Measurements from ENCODE around the gene LRRC1. TPM values are rescaled to one million over a fixed set of nuclear protein-coding genes. Genes with fewer than 3 reads are reported as not detected.

LRRC1 gene
- total and polyA plus RNA-seq, 4 donors = 0.36 to 6.4 (median 0.94) TPM

DNA sequence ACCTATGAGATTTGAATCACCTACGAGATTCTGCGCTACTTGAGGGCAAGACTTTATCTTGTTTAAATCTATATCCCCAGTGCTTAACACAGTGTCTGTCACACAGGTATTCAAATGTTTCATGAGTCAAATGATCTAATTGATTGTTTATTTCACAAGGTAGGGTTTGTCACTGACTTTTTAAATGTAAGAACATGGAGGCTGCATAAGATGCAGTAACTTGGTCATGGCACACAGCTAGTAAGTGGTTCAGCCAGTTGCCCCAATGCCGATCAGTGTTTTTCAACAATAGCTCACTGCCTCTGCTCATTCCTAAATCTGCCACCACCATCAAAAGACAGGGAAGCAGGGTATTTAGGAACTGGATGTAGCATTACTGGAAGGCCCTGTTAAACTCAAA lies 42.4 kb upstream of the LRRC1 start:
- no peaks in the 10 kb centered on the region for H3K9me3 ChIP-seq (ENCODE audit: control insufficient read depth in 4 of 4, low read length in 3 of 4)
- H3K27ac ChIP-seq (ENCODE audit: low read depth in 1 of 2, low read length in 2 of 2) = no peak overlapping the region
- H3K4me3 ChIP-seq (ENCODE audit: low read depth in 1 of 3, low read length in 3 of 3) = no peak overlapping the region
- TF ChIP-seq RXRA (IDR thresholded peaks at IDR 0.05) = no peak
- no peaks in the 10 kb centered on the region for H3K27me3 ChIP-seq (ENCODE audit: control insufficient read depth in 4 of 4, insufficient read depth in 4 of 4, low read length in 3 of 4)
- DNase-seq (ENCODE audit: low spot score) = no peak
- no peaks in the 10 kb centered on the region for H3K36me3 ChIP-seq (ENCODE audit: control insufficient read depth in 4 of 4, insufficient read depth in 3 of 4, low read depth in 1 of 4, low read length in 3 of 4)
- 98% methylated on average over 3 of the region's 3 CpGs for WGBS
- no peak overlapping the region for H3K9ac ChIP-seq (ENCODE audit: low read depth in 1 of 2, low read length in 2 of 2)
- H3K4me1 ChIP-seq (ENCODE audit: control insufficient read depth in 4 of 4, insufficient read depth in 4 of 4, low read length in 3 of 4) = no peaks in the 10 kb centered on the region

DNA sequence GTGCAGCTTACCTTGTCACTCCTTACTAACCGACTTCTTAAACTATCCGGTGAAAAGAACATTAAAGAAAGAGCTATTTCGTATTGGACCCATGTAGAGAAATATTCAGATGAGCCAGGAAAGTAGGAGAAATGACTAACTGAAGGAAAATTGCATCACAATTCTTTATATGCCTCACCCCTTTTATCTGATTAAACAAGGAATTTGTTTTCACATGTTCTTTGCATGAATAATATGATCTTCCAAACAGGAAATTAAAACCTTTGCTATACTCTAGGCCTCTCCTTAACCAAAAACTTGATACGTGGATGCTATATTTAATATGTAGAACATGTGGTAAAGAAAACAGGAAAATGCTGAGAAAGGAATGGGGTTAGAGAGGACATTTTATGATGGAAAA lies 41.9 kb upstream of the LRRC1 start:
- WGBS = 89% methylated on average over 4 of the region's 4 CpGs
- Histone ChIP-seq H3K36me3 (ENCODE audit: control insufficient read depth in 4 of 4, insufficient read depth in 3 of 4, low read depth in 1 of 4, low read length in 3 of 4) (no peaks in the 10 kb centered on the region), H3K9ac (ENCODE audit: low read depth in 1 of 2, low read length in 2 of 2) (no peak overlapping the region), H3K27me3 (ENCODE audit: control insufficient read depth in 4 of 4, insufficient read depth in 4 of 4, low read length in 3 of 4) (no peaks in the 10 kb centered on the region), H3K4me3 (ENCODE audit: low read depth in 1 of 3, low read length in 3 of 3) (no peak overlapping the region), H3K27ac (ENCODE audit: low read depth in 1 of 2, low read length in 2 of 2) (no peak overlapping the region), H3K9me3 (ENCODE audit: control insufficient read depth in 4 of 4, low read length in 3 of 4) (no peaks in the 10 kb centered on the region), H3K4me1 (ENCODE audit: control insufficient read depth in 4 of 4, insufficient read depth in 4 of 4, low read length in 3 of 4) (no peaks in the 10 kb centered on the region)
- TF ChIP-seq, protein P1, sequence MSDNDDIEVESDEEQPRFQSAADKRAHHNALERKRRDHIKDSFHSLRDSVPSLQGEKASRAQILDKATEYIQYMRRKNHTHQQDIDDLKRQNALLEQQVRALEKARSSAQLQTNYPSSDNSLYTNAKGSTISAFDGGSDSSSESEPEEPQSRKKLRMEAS (IDR thresholded peaks at IDR 0.05) = no peak
- TF ChIP-seq, protein P2, sequence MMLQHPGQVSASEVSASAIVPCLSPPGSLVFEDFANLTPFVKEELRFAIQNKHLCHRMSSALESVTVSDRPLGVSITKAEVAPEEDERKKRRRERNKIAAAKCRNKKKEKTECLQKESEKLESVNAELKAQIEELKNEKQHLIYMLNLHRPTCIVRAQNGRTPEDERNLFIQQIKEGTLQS (IDR thresholded peaks at IDR 0.05) = no peak
- no peak for TF ChIP-seq GABPA (IDR thresholded peaks at IDR 0.05 in 1 of 2, conservative IDR thresholded peaks at IDR 0.05 in 1 of 2)
- DNase-seq (ENCODE audit: low spot score) = no peak

DNA sequence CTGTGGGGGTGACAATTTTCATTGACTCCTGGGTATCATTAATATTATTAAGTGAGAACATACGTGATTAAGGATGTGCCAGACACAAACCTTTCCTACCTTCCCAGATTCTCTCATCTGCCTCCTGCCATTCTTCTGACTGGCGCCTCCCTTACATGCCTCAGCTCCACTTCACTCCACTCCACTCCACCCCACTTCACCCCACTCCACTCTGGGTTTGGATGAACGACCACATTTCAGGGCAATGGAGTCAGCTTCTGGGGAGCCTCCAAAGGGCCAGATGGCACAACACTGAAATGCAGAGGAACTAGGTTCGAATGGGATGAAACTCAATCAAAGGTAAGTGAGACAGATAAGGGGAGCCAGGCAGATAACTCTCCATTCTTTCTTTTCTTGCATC lies 40.5 kb upstream of the LRRC1 start:
- Histone ChIP-seq H3K27ac (ENCODE audit: low read depth in 1 of 2, low read length in 2 of 2) (no peak overlapping the region), H3K27me3 (ENCODE audit: control insufficient read depth in 4 of 4, insufficient read depth in 4 of 4, low read length in 3 of 4) (no peaks in the 10 kb centered on the region), H3K4me1 (ENCODE audit: control insufficient read depth in 4 of 4, insufficient read depth in 4 of 4, low read length in 3 of 4) (no peaks in the 10 kb centered on the region), H3K9ac (ENCODE audit: low read depth in 1 of 2, low read length in 2 of 2) (no peak overlapping the region), H3K4me3 (ENCODE audit: low read depth in 1 of 3, low read length in 3 of 3) (no peak overlapping the region), H3K9me3 (ENCODE audit: control insufficient read depth in 4 of 4, low read length in 3 of 4) (no peaks in the 10 kb centered on the region), H3K36me3 (ENCODE audit: control insufficient read depth in 4 of 4, insufficient read depth in 3 of 4, low read depth in 1 of 4, low read length in 3 of 4) (no peaks in the 10 kb centered on the region)
- DNase-seq (ENCODE audit: low spot score) = no peak
- TF ChIP-seq RAD21 (IDR thresholded peaks at IDR 0.05) = no peak
- no peak for TF ChIP-seq EGR1 (IDR thresholded peaks at IDR 0.05; ENCODE audit: low read depth in 2 of 2)
- TF ChIP-seq SP1 (IDR thresholded peaks at IDR 0.05) = no peak
- TF ChIP-seq, protein P3, sequence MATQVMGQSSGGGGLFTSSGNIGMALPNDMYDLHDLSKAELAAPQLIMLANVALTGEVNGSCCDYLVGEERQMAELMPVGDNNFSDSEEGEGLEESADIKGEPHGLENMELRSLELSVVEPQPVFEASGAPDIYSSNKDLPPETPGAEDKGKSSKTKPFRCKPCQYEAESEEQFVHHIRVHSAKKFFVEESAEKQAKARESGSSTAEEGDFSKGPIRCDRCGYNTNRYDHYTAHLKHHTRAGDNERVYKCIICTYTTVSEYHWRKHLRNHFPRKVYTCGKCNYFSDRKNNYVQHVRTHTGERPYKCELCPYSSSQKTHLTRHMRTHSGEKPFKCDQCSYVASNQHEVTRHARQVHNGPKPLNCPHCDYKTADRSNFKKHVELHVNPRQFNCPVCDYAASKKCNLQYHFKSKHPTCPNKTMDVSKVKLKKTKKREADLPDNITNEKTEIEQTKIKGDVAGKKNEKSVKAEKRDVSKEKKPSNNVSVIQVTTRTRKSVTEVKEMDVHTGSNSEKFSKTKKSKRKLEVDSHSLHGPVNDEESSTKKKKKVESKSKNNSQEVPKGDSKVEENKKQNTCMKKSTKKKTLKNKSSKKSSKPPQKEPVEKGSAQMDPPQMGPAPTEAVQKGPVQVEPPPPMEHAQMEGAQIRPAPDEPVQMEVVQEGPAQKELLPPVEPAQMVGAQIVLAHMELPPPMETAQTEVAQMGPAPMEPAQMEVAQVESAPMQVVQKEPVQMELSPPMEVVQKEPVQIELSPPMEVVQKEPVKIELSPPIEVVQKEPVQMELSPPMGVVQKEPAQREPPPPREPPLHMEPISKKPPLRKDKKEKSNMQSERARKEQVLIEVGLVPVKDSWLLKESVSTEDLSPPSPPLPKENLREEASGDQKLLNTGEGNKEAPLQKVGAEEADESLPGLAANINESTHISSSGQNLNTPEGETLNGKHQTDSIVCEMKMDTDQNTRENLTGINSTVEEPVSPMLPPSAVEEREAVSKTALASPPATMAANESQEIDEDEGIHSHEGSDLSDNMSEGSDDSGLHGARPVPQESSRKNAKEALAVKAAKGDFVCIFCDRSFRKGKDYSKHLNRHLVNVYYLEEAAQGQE (IDR thresholded peaks at IDR 0.05) = no peak
- no peak for TF ChIP-seq RXRA (IDR thresholded peaks at IDR 0.05)
- no peak for TF ChIP-seq FOXA1 (IDR thresholded peaks at IDR 0.05)
- no peak for TF ChIP-seq NR2F2 (IDR thresholded peaks at IDR 0.05)
- no peak for TF ChIP-seq FOXA2 (IDR thresholded peaks at IDR 0.05)
- no peak for TF ChIP-seq HNF4G (IDR thresholded peaks at IDR 0.05)
- no peak for TF ChIP-seq GABPA (IDR thresholded peaks at IDR 0.05 in 1 of 2, conservative IDR thresholded peaks at IDR 0.05 in 1 of 2)
- TF ChIP-seq YY1 (IDR thresholded peaks at IDR 0.05) = no peak
- TF ChIP-seq TAF1 (conservative IDR thresholded peaks at IDR 0.05) = no peak
- TF ChIP-seq, protein P4, sequence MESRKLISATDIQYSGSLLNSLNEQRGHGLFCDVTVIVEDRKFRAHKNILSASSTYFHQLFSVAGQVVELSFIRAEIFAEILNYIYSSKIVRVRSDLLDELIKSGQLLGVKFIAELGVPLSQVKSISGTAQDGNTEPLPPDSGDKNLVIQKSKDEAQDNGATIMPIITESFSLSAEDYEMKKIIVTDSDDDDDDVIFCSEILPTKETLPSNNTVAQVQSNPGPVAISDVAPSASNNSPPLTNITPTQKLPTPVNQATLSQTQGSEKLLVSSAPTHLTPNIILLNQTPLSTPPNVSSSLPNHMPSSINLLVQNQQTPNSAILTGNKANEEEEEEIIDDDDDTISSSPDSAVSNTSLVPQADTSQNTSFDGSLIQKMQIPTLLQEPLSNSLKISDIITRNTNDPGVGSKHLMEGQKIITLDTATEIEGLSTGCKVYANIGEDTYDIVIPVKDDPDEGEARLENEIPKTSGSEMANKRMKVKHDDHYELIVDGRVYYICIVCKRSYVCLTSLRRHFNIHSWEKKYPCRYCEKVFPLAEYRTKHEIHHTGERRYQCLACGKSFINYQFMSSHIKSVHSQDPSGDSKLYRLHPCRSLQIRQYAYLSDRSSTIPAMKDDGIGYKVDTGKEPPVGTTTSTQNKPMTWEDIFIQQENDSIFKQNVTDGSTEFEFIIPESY (IDR thresholded peaks at IDR 0.05) = no peak
- no peak for TF ChIP-seq HNF4A (conservative IDR thresholded peaks at IDR 0.05)
- TF ChIP-seq JUND (IDR thresholded peaks at IDR 0.05) = no peak
- TF ChIP-seq, protein P1 (IDR thresholded peaks at IDR 0.05) = no peak
- TF ChIP-seq, protein P5, sequence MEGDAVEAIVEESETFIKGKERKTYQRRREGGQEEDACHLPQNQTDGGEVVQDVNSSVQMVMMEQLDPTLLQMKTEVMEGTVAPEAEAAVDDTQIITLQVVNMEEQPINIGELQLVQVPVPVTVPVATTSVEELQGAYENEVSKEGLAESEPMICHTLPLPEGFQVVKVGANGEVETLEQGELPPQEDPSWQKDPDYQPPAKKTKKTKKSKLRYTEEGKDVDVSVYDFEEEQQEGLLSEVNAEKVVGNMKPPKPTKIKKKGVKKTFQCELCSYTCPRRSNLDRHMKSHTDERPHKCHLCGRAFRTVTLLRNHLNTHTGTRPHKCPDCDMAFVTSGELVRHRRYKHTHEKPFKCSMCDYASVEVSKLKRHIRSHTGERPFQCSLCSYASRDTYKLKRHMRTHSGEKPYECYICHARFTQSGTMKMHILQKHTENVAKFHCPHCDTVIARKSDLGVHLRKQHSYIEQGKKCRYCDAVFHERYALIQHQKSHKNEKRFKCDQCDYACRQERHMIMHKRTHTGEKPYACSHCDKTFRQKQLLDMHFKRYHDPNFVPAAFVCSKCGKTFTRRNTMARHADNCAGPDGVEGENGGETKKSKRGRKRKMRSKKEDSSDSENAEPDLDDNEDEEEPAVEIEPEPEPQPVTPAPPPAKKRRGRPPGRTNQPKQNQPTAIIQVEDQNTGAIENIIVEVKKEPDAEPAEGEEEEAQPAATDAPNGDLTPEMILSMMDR (IDR thresholded peaks at IDR 0.05; ENCODE audit: low read depth, low read length, missing input control) = no peak
- 83% methylated on average over 4 of the region's 4 CpGs for WGBS

Measured in liver (tissue), 9 donors.